Activated CD8-positive, alpha-beta memory T cell treated with anti-CD3 and anti-CD28 coated beads for 24 hours (primary cell): ENCODE measurements around the gene OR2D2.
A peak's percentile ranks its signal among the peaks of the same experiment; 100 is the strongest.
"Not testable (repeated sequence)": the region's sequence is repeated elsewhere in the genome, so short reads cannot be mapped to it uniquely, and the experiment has no call there.

ENCODE experiments used
- DNase-seq: peaks from one replicate; pipeline ENCODE4 v3.0.0-alpha.2; 2020

Gene OR2D2, protein sequence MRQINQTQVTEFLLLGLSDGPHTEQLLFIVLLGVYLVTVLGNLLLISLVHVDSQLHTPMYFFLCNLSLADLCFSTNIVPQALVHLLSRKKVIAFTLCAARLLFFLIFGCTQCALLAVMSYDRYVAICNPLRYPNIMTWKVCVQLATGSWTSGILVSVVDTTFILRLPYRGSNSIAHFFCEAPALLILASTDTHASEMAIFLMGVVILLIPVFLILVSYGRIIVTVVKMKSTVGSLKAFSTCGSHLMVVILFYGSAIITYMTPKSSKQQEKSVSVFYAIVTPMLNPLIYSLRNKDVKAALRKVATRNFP

DNA sequence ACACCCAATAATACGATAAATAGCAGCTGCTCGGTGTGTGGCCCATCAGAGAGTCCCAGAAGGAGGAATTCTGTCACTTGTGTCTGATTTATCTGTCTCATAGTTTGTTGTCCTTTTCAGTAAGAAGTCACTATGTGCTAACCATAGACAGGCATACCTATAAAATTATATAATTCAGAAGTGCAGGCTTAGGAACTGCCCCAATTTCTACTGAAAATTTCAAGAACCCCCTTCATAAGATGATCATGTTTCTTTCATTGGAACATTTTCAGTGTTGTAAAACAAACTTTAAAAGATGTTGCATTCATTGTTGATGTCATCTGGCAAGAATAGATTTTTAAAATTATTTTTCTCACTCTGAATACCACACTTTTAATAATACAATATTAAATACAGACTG, at the start of gene OR2D2:
Gene OR2D2 (minus strand): TSS at position 101 of the 400 bp plus-strand sequence. CDS start 0 bp downstream, at position 101.
- DNase-seq, result no peak

DNA sequence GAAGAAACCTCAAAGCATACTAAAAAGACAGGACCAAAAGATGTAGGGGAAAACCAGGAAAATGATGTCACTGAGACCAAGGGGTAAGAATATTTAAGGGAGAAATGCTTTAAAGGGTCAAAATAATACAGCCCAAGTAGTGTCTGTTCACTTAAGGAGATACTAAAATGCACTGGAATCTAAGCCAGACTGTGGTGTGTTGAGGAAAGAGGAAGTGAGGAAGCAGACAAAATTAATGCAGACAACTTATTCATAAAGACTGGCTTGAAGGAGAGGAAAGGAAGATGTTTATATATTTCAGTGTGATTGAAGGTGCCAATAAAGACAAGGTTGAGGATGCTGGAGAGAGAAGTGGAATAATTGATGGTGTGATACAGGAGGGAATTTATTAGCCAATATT, 49.7 kb upstream of the OR2D2 start:
- DNase-seq, result no peak

DNA sequence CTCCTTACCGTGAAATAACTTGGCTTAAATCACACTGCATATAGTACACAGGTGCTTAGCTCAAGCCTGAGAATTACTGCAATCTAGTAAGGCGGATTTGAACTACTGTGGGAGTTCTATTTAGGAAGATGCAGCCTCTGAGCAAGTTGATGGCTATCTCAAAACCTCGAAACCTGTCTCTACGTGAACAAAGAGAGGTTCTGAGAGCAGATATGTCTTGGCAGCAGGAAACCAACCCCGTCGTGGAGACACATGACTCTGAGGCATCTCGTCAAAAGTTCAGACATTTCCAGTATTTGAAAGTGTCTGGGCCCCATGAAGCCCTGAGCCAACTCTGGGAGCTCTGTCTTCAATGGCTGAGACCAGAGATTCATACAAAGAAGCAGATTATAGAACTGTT, 39.8 kb upstream of the OR2D2 start:
- DNase-seq, result no peak

DNA sequence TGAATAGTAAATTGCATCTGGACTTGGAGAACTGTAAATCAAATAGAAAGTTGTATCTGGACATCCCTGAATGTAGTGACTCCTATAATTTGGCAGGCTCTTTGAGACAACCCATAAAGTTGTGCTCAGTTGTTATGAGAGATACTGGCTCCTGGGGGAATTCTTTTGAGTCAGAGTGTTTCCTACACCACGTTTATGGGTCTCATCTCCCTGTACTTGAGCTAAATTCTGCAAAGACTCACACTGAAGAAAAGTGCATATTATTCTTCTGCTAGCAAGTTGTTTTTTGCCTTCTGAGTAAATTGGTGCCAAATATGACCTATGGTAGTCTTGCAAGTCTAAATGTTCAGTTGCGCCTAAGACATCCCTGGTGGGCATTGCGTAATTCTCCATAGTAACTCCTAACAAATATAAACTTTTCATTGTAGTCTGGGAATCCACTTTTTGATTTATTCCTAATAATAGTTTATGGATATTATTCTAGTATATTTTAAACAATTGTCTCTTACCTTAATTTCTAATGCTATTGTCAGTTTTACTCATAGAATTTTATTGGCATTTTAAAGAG, 38.9 kb upstream of the OR2D2 start:
- no peak for DNase-seq

DNA sequence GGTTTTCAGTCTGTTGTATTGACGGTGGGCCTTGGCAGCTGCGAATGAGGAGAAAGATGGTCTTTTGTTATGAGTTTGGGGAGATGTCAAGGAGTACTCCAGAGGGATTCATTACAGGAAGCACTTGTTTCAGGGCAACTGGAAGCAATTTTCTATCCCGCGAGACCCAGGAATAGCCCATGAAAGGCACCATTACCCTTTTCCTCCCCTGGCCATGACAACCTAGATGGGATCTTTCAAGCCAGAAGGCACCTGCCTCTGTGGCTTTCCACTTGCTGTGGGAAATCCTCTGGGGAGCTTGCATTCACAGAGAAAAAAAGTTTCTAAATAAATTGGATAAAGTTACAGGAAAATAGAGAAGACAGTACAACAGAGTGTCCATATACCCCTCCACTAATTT, 36.6 kb upstream of the OR2D2 start:
- DNase-seq, result no peak

DNA sequence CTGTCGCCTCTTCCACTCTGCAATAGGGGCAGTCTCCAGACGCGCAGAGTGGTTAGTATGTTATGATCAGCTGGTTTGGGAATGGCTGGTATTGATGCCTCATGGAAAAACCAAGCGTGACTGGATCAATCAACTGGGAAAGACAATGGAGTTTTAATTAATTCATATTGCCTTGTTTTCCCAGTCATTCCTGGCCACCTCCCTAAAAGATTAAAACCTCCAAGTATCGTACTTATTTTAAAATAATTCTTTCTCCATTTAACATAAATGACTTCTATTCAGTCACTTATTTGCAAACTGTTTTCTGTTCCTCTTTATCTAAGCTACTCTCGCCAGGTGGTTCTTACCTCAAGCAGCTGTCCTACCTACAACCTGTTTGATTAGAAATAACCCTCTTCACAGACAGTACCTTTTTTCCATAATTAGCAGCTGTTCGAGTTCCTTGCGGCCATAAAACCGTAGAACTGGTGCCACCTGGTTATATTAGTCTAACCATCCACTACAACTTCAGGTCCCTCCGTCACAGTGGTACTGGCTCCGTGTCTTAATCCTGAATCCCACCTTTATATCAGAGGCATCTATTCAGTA, 34.8 kb upstream of the OR2D2 start:
- no peak for DNase-seq

DNA sequence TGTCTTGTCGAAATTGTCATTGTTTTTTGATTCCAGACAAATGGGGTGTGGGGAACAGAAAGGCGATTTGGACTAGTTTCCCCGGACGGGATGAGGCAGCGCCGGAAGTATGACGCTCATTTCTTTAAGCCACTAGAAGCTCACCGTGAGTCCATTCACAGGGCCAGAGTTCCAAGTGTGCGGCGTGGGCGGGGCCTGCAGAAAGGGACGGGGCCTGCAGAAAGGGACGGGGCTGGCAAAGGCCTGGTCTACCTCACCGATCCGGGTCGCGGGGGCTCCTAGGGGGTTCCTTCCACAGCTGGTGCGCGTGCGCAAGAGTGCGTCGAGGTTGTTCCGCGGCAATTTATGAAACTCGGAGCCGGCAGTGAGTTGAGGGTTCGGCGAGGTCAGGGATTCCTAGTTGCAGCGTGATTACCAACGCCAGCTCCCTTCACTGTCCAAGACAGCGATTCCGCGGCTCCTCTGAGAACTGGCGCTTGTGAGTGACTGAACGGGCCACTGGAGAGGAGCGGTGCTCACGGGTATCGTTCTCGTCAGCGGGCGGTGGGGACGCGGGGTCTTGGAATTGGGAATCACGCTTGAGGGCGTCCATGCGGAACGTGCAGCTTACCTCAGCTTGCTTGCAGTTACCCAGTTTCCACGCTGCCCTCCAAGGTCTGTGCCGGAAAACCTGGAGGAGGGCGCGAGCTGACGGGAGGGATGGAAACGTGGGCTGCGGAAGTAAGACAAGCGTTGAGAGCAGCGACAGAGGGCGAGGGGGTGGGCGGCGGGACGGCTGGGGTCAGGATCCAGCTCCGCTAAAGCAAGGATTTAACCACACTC, 34.1 kb upstream of the OR2D2 start, which contains the start of gene ZNF215:
Gene ZNF215 (plus strand): TSS at position 219 of the 822 bp plus-strand sequence. CDS start 5,847 bp downstream, outside the sequence.
- DNase-seq, result peak; percentile 72

DNA sequence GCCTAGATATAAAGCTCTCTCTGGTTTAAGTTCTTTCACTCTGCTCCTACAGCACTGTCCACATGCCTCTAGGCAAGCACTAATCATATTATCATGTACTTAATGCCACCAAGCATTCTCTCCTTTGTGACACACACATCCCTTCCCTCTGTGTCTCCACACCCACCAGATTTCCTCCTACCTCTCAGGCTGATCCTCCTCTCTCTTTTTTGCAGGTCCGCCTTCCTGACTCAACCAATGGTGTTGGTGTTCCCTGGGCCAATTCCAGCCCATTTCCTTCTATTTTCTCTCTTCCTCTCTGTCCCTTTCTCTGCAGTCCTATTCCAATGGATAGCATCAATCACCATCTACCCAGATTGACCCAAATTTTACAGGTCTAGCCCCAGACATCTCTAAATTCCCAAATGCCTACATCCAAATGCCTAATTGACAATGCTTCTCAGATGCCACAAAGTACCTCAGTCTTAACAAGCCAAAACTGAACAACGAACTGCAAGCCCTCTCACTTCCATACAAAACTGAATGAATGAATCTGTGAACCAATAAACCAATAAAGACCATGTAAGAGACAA, 33.4 kb upstream of the OR2D2 start:
- DNase-seq, result no peak

DNA sequence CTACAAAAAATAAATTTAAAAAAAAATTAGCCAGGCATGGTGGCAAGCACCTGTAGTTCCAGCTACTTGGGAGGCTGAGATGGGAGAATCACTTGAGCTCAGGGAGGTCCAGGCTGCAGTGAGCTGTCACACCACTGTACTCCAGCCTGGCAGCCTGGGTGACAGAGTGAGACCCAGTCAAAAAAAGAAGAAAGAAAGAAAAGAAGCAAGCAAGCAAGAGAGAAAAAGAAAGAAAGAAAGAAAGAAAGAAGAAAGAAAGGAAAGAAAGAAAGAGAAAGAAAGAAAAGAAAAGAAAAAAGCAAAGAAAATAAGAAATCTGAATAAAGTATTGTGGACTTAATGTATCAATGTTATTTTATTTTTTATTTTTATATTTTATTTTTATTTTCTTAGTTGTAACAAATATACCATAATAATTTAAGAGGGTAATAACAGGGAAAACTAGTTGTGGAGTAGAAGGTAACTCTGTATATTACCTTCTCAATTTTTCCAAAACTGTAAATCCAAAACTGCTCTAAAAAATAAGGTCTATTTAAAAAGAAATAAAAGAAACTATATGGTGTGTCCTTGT, 32.8 kb upstream of the OR2D2 start:
- no peak for DNase-seq

DNA sequence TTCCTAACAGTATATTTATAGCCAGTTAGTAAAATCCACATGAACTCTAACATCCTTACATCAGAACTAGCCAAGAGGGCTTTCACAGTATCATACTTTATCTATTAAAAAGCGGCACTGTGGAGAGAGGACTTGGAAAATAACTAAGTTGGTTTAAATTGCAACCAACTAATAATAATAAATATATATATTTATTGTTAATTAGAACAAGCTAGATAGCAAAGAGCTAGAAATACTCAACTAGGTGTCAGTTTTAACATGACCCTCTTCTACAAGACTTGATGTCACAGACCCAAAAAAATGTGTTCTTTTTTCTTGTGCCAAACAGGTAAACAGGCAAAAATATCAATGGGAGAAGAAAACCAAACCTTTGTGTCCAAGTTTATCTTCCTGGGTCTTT, 28.4 kb upstream of the OR2D2 start, which contains the start of gene OR2D3:
Gene OR2D3 (plus strand): TSS at position 301 of the 400 bp plus-strand sequence. CDS start 0 bp downstream, at position 301.
- DNase-seq, result no peak

DNA sequence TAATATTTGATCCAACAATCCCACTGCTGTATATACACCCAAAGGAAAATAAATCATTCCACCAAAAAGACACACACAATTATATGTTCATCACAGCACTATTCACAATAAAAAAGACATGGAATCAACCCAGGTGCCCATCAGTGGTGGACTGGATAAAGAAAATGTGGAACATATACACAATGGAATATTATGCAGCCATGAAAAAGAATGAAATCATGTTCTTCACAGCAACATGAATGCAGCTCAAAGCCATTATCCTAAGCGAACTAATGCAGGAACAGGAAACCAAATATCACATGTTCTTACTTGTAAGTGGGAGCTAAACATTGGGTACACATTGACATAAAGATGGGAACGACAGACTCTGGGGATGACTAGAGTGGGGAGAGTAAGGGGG, 27.4 kb upstream of the OR2D2 start:
- DNase-seq, result no peak

DNA sequence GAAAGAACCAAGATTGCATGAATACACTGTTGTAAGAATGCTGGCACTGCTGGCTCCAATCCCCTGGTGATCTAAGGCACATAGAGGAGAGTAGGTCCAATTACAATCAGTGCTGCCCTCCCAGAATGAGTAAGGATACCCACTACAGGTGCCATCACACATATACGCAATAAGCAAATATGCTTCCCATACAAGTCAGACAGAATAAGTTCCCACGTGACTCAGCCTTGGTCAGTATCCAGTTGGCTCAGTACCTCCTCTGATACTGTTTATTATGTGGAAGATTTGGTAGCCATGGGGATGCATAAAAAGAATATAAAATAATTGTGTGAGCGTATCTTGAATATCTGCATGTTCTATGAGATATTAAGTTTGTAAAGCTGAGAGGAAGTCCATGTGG, 19.6 kb upstream of the OR2D2 start:
- DNase-seq, result no peak

DNA sequence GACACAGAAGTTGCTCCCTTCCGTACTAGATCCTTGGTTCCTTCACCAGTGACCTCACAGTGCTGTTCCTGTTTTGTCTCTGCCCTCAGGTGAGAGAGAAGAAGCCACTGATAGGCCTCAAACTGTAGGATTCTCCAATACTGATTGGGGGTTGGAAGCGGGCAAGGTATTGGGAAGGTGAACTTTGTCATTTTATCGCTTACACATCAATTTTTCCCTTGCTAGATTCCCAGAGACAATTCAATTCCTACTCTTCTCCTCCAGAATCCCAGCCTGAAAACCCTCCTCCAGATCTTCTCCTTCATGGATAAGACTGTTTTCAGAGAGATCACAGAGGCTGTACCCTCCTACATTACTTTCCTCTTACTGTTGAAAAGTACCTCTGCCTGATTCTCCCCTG, 19.1 kb upstream of the OR2D2 start:
- DNase-seq, result no peak

DNA sequence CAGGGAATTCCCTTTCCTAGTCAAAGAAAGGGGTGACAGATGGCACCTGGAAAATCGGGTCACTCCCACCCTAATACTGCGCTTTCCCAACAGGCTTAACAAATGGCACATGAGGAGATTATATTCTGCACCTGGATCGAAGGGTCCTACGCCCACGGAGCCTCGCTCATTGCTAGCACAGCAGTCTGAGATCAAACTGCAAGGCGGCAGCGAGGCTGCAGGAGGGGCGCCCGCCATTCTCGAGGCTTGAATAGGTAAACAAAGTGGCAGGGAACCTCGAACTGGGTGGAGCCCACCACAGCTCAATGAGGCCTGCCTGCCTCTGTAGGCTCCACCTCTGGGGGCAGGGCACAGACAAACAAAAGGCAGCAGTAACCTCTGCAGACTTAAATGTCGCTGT, 12.5 kb upstream of the OR2D2 start:
- DNase-seq, result not testable (repeated sequence)

DNA sequence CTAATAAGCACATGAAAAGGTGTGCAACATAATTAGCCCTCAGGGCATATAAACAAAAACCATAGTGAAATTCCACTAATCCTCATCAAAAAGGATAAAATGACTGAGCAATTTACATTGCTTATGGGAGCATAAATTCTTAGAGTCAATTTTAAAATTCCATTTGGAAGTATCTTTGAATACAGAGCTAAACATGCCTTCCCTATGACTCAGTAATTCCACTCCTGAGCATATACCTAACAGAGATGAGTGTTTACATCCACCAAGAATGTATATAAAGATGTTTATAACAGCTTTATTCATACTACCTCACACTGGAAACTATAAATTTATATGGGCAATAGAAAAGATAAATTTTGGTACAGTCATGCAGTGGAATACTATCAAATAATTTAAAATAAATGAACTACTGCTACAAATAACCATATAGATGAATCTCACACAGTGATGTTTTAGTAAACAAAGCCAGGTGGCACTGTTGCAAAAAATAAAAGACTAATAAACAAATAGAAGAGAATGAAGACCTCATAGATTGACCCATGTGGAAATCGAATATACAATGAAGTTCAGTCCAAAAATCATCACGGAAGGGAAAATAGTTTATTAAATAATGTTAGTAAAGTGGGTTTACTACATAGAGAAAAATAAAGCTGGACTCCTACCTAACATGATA, 8.2 kb upstream of the OR2D2 start:
- no peak for DNase-seq

DNA sequence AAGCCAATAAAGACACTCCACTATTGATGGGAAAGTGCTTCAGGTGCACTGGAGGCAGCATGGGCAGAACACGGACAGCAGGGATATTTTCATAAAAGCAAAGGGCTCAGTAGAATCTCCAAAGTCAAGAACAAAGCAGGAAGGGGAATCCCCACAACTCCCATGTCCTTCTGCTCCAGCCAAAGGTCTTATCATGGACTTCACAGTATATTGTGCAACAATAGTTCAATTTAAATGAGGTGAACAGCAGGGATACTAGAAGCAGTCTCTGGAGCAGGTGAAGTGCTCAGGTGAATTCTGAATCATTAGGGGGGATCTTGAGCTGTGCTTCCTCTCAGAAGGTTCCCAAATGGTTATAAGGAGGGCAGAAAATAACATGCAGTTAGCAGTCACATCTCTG, 6.6 kb upstream of the OR2D2 start:
- no peak for DNase-seq

DNA sequence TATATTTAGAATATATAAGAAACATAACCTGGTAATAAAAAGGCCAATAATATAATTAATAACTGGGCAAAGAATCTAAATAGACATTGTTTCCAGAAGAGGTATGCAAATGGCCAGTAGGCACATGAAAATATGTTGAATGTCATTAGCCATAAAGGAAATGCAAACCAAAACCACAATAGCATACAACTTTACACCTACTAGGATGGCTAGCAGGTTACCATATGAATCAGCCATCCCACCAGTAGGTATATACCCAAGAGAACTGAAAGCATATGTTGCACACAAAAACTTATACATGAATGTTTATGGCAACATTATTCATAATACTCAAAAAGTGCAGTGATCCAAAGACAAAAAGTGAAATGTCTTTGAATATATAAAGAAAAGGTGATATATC, 2.7 kb upstream of the OR2D2 start:
- no peak for DNase-seq

DNA sequence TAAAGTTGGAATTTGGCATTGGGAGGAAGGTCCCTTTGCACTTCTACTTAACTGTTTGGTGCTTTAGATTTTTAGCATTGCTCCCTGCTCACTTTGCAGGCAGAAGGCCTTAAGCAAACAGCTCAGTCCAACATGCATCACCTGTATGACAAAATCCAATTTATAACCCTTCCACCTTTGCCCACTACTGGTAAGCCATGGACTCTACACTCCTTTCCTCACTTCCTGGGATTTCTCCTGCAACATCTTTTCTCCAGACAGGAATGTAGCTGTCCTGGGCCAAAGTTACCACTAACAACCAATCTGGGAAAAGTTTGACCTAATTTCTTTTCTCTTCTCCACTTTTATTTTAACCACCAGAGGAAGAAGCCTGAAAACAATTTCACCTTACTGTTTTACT, 1.8 kb upstream of the OR2D2 start:
- no peak for DNase-seq

DNA sequence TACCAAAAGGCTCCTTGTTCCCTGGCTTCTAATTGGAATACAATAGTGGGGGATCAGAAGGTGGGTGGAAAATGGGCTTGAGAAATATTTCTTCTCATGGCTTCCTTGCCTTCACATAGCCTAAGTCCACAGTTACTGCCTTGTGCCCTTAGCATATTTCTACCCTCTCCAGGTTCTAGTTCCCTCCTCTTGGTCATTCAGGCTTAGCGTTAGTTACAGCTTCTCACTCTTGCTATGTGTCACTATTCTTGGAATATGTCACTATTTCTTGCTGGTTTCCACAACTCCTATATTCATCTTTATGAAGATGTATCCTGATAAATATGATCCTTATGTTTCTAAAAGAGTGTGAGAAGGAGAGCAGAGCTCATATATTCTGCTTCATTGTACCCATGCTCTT, 2.5 kb downstream of the OR2D2 start:
- DNase-seq, result no peak

DNA sequence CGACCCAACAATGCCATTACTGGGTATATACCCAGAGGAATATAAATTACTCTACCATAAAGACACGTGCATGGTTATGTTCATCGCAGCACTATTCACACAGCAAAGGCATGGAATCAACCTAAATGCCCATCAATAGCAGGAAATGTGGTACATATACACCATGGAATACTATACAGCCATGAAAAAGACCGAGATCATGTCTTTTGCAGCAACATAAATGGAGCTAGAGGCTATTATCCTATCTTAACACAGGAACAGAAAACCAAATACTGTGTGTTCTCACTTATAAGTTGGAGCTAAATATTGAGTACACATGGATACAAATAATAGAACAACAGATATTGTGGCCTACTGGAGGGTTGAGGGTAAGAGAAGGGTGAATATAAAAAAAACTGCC, 3.5 kb downstream of the OR2D2 start:
- no peak for DNase-seq

DNA sequence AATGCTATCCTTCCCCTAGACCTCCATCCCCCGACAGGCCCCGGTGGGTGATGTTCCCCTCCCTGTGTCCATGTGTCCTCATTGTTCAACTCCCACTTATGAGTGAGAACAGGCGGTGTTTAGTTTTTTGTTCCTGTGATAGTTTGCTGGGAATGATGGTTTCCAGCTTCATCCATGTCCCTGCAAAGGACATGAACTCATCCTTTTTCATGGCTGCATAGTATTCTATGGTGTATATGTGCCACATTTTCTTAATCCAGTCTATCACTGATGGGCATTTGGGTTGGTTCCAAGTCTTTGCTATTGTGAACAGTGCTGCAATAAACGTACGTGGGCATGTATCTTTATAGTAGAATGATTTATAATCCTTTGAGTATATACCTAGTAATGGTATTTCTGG, 4.6 kb downstream of the OR2D2 start:
- DNase-seq, result not testable (repeated sequence)

DNA sequence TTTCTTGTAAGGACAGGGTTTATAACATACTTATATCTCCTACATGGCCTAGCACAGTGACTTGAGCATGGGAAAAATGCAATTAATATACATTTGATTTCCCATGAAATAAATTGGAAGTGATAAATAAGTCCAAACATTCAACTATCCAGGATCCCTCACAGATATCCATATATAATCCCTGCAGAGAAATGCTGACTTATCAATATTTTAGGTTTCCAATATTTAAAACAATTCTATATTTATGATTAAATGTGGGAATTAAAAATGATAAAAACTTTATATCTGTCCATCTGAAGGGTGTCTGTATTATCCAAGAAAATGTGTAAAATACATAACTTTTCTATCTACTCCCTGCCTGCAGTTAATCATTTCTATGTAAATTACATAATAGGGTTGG, 9.5 kb downstream of the OR2D2 start:
- no peak for DNase-seq
